ENCODE results near the gene MED19. TPM values are rescaled to one million over a fixed set of nuclear protein-coding genes. Genes with fewer than 3 reads are reported as not detected.
"Not testable (repeated sequence)": the region's sequence is repeated elsewhere in the genome, so short reads cannot be mapped to it uniquely, and the experiment has no call there.

MED19 gene
- polyA plus RNA-seq, 3 donors from 2014 or later: 12.6 to 19.7 (median 19.6) TPM

DNA sequence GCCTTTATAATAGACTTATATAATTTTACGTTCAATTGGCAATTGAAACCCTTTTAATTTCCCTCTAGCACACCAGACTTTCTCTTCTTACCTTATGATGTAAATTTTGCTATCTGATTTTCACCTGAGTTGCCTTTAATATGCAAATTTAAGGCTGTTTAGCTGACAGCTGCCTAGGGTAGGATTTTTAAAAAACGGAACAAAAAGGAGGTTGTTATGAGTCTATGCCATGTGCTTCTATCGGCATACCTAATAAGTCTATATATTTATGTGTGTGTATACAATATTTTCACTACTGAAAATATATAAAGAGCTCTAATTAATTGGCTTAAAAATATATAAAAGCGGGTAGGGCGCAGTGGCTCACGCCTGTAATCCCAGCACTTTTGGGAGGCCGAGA, 17.5 kb upstream of the MED19 start:
- Mint-ChIP-seq H3K4me1 (peaks cover 7 to 9% of the 10 kb centered on the region in 2 donors), H3K36me3 (no peaks in the 10 kb centered on the region), H3K27ac (no peak overlapping the region), H3K9me3 (no peaks in the 10 kb centered on the region), H3K27me3 (ENCODE audit: low read depth in 3 of 3) (peaks cover 0 to 3% (median 0%) of the 10 kb centered on the region in 3 donors), H3K4me3 (no peak overlapping the region)
- DNase-seq: no peak

DNA sequence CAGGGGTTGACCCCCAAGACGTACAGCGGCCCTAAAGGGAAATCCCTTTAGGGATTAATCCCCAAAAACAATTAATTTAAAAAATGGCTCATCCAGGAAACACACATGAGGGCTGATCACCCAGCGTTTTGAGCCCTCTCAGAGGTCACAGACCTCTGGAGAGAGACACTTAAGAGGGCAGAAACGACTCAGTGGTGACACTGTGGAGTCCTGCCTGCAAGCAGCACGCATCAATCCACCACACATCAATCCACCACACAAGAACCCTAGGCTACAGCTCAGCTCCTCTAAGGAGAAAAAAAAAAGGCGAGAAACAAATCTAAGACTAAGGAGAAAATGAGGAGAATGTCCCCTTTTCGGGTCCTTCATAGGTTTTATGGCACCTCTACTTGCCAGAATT, 16.8 kb upstream of the MED19 start:
- H3K4me3 Mint-ChIP-seq: no peak overlapping the region
- H3K27ac Mint-ChIP-seq: no peak overlapping the region
- H3K36me3 Mint-ChIP-seq: no peaks in the 10 kb centered on the region
- peaks cover 0 to 3% (median 0%) of the 10 kb centered on the region in 3 donors for H3K27me3 Mint-ChIP-seq (ENCODE audit: low read depth in 3 of 3)
- no peaks in the 10 kb centered on the region for H3K9me3 Mint-ChIP-seq
- H3K4me1 Mint-ChIP-seq: peaks cover 7 to 9% of the 10 kb centered on the region in 2 donors
- no peak for DNase-seq

DNA sequence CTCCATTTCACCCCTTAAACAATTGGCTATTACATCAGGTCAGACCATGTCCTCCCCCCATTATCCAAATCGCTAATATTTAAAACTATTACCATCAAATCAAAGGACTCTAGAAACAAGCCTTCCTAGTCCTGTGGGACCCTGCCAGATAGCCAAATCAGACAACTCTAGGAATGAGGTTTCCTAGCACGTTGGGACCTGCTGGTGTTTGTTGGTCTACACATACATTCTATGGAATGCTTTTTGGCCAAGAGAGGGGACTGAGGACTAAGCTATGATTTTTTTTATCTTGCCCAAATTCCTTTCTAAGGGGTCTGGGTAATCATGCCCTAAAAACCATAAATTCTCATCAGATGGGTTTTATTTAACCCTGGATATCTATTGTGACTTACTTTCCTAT, 15.2 kb upstream of the MED19 start:
- no peaks in the 10 kb centered on the region for H3K36me3 Mint-ChIP-seq
- no peaks in the 10 kb centered on the region for H3K9me3 Mint-ChIP-seq
- H3K4me1 Mint-ChIP-seq: peaks cover 7 to 8% of the 10 kb centered on the region in 2 donors
- no peak overlapping the region for H3K27ac Mint-ChIP-seq
- H3K4me3 Mint-ChIP-seq: no peak overlapping the region
- H3K27me3 Mint-ChIP-seq (ENCODE audit: low read depth in 3 of 3): peaks cover 0 to 1% (median 0%) of the 10 kb centered on the region in 3 donors
- no peak for DNase-seq

DNA sequence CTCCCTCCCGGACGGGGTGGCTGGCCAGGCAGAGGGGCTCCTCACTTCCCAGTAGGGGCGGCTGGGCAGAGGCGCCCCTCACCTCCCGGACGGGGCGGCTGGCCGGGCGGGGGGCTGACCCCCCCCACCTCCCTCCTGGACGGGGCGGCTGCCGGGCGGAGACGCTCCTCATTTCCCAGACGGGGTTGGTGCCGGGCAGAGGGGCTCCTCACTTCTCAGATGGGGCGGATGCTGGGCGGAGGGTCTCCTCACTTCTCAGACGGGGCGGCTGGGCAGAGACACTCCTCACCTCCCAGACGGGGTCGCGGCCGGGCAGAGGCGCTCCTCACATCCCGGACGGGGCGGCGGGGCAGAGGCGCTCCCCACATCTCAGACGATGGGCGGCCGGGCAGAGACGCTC, 4.7 kb upstream of the MED19 start:
- not testable (repeated sequence) for H3K27ac Mint-ChIP-seq; H3K36me3 Mint-ChIP-seq; H3K4me3 Mint-ChIP-seq; DNase-seq; H3K27me3 Mint-ChIP-seq (ENCODE audit: low read depth in 3 of 3); H3K9me3 Mint-ChIP-seq
- peaks cover 31 to 38% of the 10 kb centered on the region in 2 donors for H3K4me1 Mint-ChIP-seq

DNA sequence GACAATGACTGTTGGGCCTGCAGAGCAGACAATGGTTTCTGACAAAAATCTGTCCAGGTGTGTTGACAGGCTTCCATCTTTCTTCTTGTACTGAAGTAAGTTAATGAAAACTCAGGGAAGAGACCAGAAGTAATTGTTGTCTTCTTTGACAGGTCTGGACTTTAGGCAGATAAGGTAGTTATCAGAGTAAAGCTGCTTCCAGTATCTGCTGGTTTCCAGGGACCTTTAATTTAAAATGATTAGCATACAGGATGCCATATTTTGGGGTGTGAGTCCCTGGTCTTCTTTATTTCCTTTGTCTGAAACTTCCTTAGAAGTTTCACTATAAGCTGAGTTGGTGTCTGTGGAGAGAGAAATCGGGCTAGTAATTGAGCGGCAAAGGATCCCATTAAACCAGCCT, 1.8 kb upstream of the MED19 start:
- Mint-ChIP-seq H3K4me1 (peaks cover 42 to 50% of the 10 kb centered on the region in 2 donors), H3K36me3 (no peaks in the 10 kb centered on the region), H3K27me3 (ENCODE audit: low read depth in 3 of 3) (peaks cover 0 to 9% (median 3%) of the 10 kb centered on the region in 3 donors), H3K27ac (peak overlapping the region; percentile 21 to 96 (median 66)), H3K9me3 (no peaks in the 10 kb centered on the region), H3K4me3 (peak overlapping the region; percentile 97 to 99 (median 98))
- no peak for DNase-seq

DNA sequence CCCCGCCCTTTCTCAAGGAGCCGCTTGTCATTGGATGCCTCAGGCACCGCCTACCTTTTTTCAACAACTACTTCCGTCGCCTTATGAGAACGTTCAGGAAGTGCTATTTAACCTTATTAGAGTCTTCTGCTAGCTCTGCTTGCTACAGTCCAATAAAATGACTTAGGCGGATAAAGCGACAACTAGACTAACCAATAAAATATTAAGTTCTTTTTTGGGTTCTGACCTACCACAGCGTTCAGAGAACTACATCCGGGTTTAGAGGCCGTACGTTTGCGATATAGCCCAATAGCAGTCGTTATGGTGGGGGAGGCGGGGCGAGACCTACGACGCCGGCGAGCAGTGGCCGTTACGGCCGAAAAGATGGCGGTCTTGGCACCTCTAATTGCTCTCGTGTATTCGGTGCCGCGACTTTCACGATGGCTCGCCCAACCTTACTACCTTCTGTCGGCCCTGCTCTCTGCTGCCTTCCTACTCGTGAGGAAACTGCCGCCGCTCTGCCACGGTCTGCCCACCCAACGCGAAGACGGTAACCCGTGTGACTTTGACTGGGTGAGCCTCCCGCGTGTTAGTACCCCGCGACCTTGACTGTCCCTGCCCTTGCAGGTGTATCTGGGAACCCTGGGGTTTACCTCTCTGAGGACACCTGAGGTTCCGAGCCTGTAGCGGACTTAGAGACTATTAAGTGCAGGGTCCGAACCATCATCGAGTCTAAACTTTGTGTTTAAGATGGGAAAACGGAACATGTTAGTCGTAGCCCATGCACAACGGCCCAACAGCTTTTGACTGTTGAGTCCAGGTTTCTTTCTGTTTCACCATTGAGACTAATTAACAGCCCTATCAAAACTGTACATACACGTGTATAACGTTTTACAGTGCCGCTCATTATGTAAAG, 488 bp upstream of the MED19 start, which contains the start of gene TMX2:
Gene TMX2, plus strand, starts transcription at position 338 of the 895 bp plus-strand sequence. Its CDS starts 26 bp downstream, at position 364.
- Mint-ChIP-seq H3K36me3 (peaks cover 0 to 3% (median 0%) of the 10 kb centered on the region in 3 donors), H3K4me3 (peak within 1 kb of the TSS; percentile 97 to 99 (median 98)), H3K4me1 (peaks cover 44 to 59% of the 10 kb centered on the region in 2 donors), H3K9me3 (no peaks in the 10 kb centered on the region), H3K27me3 (ENCODE audit: low read depth in 3 of 3) (peaks cover 0 to 9% (median 3%) of the 10 kb centered on the region in 3 donors), H3K27ac (peak within 1 kb of the TSS; percentile 95 to 97 (median 96))
- DNase-seq: peak; percentile 89 to 92 (median 92)

DNA sequence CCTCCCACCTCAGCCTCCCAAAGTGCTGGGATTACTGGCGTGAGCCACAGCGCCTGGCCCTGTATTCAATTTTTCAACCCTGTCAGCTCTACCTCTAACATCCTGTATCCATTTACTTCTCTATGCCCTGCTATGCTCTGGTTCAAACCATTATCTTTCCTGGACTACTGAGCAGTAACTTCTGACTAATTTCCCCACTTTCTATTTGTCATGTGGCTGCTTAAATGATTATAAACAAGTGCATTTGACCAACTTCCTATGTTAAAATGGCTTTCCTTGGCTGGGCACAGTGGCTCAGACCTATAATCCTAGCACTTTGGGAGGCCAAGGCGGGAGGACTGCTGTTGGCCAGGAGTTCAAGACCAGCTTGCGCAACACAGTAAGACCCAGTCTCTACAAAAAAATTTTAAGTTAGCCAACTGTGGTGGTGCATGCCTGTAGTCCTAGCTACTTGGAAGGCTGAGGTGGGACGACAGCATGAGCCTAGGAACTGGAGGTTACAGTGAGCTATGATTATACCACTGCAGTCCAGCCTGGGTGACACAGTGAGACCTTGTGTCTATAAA, 2.1 kb downstream of the MED19 start:
- H3K4me3 Mint-ChIP-seq: peak overlapping the region in 2 of 5 donors; percentile 22 to 97
- peak overlapping the region in 1 of 6 donors; percentile 44 for H3K27ac Mint-ChIP-seq
- no peak for DNase-seq
- H3K27me3 Mint-ChIP-seq (ENCODE audit: low read depth in 3 of 3): peaks cover 0 to 9% (median 3%) of the 10 kb centered on the region in 3 donors
- no peaks in the 10 kb centered on the region for H3K9me3 Mint-ChIP-seq
- peaks cover 42 to 59% of the 10 kb centered on the region in 2 donors for H3K4me1 Mint-ChIP-seq
- H3K36me3 Mint-ChIP-seq: peaks cover 0 to 3% (median 2%) of the 10 kb centered on the region in 3 donors

DNA sequence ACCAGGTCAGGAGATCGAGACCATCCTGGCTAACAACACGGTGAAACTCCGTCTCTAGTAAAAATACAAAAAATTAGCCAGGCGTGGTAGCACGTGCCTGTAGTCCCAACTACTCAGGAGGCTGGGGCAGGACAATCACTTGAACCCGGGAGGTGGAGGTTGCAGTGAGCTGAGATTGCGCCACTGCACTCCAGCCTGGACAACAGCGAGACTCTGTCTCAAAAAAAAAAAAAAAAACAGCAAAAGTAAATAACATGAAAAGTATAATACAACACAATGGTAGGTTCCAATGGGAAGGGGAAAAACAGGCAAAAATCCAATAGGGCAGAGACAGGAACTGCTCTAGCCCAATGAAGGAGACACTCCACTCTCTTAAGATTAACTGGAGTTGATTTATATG, 6.6 kb downstream of the MED19 start:
- not testable (repeated sequence) for H3K27me3 Mint-ChIP-seq (ENCODE audit: low read depth in 3 of 3); H3K27ac Mint-ChIP-seq; DNase-seq; H3K9me3 Mint-ChIP-seq; H3K4me3 Mint-ChIP-seq
- Mint-ChIP-seq H3K36me3 (peaks cover 0 to 14% (median 9%) of the 10 kb centered on the region in 3 donors), H3K4me1 (peaks cover 7 to 19% of the 10 kb centered on the region in 2 donors)

DNA sequence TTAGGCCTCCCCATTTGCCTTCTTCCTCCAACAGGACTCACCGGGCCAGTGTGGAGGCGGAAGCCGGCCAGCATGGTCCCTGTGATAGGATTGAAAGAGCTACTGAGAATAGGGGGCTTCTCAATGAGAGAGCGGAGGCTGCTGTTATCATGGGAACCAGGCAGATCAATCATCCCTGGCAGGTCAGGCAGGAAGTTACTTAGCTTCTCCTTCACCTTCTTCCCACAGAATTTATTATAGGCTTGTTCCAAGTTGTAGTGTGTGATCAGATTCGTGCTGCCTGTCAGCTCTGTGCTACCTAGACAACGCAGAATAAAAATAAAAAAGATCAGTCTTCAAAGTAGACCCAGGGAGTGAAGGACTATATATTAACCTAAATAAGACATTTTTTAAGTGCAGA, 7.1 kb downstream of the MED19 start:
- Mint-ChIP-seq H3K27ac (peak overlapping the region in 1 of 6 donors; percentile 50), H3K36me3 (peaks cover 0 to 16% (median 9%) of the 10 kb centered on the region in 3 donors), H3K9me3 (no peaks in the 10 kb centered on the region), H3K27me3 (ENCODE audit: low read depth in 3 of 3) (no peaks in the 10 kb centered on the region), H3K4me3 (no peak overlapping the region), H3K4me1 (peaks cover 6 to 14% of the 10 kb centered on the region in 2 donors)
- DNase-seq: no peak

DNA sequence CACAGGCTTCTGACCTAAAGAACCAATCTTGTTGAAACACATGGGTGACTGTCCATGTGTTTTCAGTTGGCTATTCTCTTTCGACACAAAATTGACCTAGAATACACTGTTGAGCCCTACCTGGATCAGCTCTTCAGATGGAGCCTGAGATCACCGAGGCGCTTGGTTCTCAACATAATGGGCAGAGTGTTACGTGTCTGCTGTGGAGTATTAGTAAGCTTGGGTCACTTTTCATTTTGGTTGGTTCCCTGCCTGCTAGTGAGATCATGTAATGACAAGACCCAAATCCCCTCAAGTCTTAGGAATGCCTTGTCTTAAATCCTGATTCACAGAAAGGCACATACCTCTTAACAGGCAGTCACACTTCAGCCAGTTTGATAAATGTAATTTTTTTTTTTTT, 8.7 kb downstream of the MED19 start:
- Mint-ChIP-seq H3K4me1 (peaks cover 3 to 4% of the 10 kb centered on the region in 2 donors), H3K36me3 (peaks cover 5 to 29% (median 12%) of the 10 kb centered on the region in 3 donors), H3K27ac (no peak overlapping the region), H3K4me3 (no peak overlapping the region), H3K9me3 (no peaks in the 10 kb centered on the region), H3K27me3 (ENCODE audit: low read depth in 3 of 3) (peaks cover 0 to 2% (median 0%) of the 10 kb centered on the region in 3 donors)
- no peak for DNase-seq

DNA sequence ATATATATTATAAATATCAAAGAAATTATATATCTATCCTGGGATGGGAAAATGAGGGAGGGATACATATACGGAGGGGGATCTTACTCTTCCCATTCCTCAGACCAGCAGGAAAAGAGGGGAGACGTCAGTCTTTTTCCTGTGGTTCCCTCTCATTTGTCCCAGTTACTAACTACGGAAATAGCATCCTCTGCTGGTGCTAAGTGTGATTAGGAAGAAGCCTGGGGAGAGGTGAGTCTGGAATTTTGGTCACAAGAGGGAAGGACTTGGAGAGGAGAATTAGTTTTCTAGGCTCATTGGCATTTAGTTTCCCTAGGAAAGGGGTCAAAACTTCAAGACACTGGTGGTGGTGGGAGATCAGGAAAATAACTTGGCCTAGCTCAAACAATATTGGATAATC, 11.6 kb downstream of the MED19 start:
- H3K4me3 Mint-ChIP-seq: no peak overlapping the region
- DNase-seq: no peak
- H3K27ac Mint-ChIP-seq: peak overlapping the region in 1 of 6 donors; percentile 77
- no peaks in the 10 kb centered on the region for H3K4me1 Mint-ChIP-seq
- peaks cover 5 to 40% (median 22%) of the 10 kb centered on the region in 3 donors for H3K36me3 Mint-ChIP-seq
- H3K9me3 Mint-ChIP-seq: no peaks in the 10 kb centered on the region
- H3K27me3 Mint-ChIP-seq (ENCODE audit: low read depth in 3 of 3): peaks cover 0 to 4% (median 0%) of the 10 kb centered on the region in 3 donors

DNA sequence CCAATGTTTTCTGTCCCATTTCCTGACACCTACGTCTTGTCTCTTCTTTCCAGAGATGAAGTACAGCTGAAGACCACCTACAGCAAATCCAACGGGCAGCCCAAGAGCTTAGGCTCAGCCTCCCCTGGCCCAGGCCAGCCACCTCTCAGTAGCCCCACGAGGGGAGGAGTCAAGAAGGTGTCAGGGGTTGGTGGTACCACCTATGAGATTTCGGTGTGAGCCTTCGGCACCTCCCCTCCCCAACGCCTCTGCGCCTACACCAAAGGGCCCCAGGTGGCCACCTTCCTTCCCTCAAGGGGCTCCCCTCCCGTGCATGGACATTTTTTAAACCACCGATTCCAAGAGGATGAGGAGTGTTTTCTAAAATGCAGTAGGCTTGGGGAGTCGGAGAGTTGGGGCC, 12.2 kb downstream of the MED19 start:
- no peak for DNase-seq
- peaks cover 0 to 4% (median 0%) of the 10 kb centered on the region in 3 donors for H3K27me3 Mint-ChIP-seq (ENCODE audit: low read depth in 3 of 3)
- no peak overlapping the region for H3K4me3 Mint-ChIP-seq
- peaks cover 5 to 37% (median 22%) of the 10 kb centered on the region in 3 donors for H3K36me3 Mint-ChIP-seq
- H3K27ac Mint-ChIP-seq: no peak overlapping the region
- H3K9me3 Mint-ChIP-seq: no peaks in the 10 kb centered on the region
- H3K4me1 Mint-ChIP-seq: no peaks in the 10 kb centered on the region

DNA sequence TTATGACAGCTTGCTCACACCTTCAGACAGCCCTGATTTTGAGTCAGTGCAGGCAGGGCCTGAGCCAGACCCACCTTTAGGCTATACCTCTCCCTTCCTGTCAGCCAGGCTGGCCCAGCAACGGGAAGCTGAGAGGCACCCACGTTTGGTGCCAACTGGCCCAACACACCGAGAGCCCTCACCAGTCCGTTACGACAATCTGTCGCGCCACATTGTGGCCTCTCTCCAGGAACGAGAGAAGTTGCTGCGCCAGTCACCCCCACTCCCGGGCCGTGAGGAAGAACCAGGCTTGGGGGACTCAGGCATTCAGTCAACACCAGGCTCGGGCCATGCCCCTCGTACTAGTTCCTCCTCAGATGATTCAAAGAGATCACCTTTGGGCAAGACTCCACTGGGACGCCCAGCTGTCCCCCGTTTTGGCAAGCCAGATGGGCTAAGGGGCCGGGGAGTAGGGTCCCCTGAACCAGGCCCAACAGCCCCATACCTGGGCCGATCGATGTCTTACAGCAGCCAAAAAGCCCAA, 13.1 kb downstream of the MED19 start:
- H3K36me3 Mint-ChIP-seq: peaks cover 5 to 30% (median 16%) of the 10 kb centered on the region in 3 donors
- no peaks in the 10 kb centered on the region for H3K4me1 Mint-ChIP-seq
- H3K27ac Mint-ChIP-seq: no peak overlapping the region
- H3K4me3 Mint-ChIP-seq: no peak overlapping the region
- no peaks in the 10 kb centered on the region for H3K9me3 Mint-ChIP-seq
- peaks cover 0 to 4% (median 0%) of the 10 kb centered on the region in 3 donors for H3K27me3 Mint-ChIP-seq (ENCODE audit: low read depth in 3 of 3)
- DNase-seq: no peak

DNA sequence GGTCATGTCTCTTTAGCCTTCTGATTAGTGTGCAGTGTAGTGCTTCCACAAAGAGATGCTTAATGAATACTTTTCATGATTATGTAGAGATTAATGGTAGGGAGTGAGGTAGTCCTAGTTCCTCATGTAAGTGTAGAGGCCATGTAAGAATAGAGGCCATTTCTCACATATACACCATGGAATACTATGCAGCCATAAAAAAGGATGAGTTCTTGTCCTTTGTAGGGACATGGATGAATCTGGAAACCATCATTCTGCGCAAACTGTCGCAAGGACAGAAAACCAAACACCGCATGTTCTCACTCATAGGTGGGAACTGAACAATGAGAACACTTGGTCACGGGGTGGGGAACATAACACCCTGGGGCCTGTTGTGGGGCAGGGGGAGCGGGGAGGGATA, 21.5 kb downstream of the MED19 start:
- H3K4me1 Mint-ChIP-seq; H3K4me3 Mint-ChIP-seq; H3K27me3 Mint-ChIP-seq (ENCODE audit: low read depth in 3 of 3); DNase-seq; H3K9me3 Mint-ChIP-seq: not testable (repeated sequence)
- Mint-ChIP-seq H3K27ac (peak overlapping the region in 1 of 6 donors; percentile 28), H3K36me3 (peaks cover 23 to 39% (median 33%) of the 10 kb centered on the region in 3 donors)
